NT2/D1 (cell line): ENCODE measurements around the gene MS4A1.

ENCODE experiments used
- YY1 ChIP-seq: IDR thresholded peaks from 2 replicates; pipeline ENCODE4 v1.6.1; 2011; ENCODE audit not compliant: insufficient read length, insufficient read depth
- ZNF274 ChIP-seq: IDR thresholded peaks from 2 replicates; pipeline ENCODE4 v1.6.1; 2011; ENCODE audit warnings: mild to moderate bottlenecking, low read depth, low read length

DNA sequence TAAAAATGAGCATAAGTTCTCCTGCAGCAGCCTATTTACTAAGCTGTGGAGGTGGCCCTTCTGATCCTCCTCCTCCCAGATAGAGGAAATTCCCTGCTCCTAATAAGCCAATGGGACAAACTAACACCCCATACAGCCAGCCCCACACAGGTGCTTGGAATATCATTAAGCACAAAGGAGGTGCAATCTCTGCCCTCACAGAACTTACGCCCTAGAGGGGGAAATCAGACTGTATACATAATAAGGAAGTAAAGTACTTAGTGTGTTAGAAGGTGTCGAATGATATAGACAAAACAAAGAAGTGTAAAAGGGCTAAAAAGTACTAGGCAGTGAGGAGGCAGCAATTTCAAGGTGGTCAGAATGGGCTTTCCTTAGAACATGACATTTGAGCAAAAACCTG is 42.8 kb downstream of the MS4A1 start:
- no peak for TF ChIP-seq YY1
- TF ChIP-seq ZNF274: no peak
